GM19438 (cell line): ENCODE results near the gene DOK7.

Experiments
- ATAC-seq: cut with Tn5 transposase; IDR thresholded peaks from one replicate; pipeline ENCODE4 v1.9.1; 2021; ENCODE audit warnings: low read depth; ENCODE audit not compliant: unreplicated experiment

DOK7 gene

DNA sequence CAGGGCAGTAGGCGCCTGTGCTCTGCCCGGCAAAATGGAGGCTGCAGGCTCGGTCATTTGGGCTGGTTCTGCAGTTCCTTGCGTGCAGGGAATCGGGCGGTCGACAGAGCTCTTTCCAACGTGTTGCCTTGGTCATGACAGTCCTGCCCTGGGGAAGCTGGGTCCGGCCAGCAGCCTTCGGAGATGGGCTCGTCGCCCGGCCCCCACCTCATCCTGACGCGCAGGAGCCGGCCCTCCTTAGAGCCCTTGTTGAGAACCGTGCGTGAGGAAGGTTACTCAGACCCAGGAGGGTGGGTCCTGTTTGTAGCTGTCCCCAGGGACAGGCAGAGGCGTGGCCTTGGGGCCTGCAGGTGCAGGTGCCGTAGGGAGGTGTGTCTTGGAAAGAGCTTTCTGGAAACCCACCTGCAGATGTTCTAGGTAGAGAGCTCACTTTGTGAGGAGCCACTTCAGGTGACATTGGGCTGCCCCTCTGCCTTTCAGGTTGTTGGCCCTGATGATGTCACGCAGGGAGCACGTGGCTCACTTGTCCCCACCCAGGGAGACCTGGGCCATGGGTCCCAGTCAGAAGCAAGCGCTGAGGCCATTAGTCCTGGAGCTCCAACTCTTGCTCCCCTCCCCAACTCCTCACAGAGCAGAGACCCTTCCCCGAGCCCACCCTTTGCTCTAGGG lies 36.5 kb upstream of the DOK7 start:
- no peak for ATAC-seq

DNA sequence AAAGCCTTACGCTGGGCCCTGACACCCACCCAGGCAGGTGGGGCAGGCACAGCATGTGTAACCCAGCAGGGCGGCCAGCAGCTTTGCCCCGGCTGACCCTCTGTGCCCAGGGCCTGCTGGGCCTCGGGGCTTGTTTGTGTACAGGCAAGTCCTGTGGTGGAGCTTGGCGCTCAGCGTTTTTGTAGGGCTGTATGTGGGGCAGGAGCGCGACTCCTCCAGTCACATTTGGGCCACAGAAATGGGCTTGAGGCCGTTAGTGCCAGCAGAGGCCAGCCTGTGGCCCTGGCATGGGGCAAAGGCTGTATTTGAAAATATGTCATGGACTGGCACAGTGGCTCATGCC lies 36.0 kb upstream of the DOK7 start:
- no peak for ATAC-seq

DNA sequence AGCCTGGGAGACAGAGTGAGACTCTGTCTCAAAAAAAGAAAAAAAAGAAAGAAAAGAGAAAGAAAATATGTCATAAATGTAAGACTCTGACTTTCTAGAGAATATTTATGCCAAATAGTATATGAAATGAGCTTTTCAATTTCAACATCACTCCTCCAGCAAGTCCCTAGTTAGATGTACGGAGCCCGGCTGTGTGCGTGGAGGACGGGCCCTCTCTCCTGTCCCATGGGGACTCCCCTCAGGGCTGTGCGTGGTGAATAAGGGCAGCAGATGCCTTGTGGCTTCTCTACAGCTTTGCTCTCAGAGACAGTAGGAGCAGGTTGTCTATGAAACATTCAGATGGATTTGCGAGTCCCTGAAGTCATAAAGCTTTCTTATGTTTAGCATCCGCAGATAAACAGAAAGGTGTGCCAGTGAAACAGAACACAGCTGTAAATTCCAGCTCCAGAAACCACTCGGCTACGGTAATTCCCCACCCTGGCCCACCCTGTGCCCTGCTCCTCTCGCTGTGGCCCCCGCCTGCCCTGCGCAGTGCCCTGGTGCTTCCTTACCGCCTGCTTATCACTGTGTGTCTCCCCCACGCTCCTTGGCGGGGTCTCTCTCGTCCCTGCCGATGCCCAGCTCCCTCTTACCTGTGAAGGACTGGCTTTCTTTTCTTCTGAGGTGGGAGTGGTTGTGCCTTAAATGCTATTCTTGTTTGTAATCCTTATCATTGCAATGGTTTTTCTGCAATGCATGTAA lies 35.2 kb upstream of the DOK7 start:
- ATAC-seq: no peak

DNA sequence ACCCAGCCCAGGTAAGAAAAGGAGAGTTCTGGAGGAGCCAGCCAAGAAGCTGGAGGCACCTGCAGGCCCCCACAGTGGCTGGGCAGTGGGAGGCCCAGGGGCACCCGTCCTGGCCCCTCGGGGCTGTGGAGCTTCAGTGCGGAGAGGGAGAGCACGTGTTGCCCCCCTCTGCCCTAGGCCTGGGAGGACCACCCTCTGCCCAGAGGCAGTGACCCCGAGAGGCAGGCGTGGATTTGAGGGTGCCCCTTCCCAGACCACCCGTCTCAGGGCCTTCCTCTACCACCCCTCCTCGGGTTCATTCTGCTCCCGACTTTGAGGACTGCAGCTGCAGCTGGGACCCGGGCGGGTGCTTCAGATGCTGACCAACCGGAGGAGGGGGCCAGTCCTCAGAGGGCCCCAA lies 33.5 kb upstream of the DOK7 start:
- ATAC-seq: no peak

DNA sequence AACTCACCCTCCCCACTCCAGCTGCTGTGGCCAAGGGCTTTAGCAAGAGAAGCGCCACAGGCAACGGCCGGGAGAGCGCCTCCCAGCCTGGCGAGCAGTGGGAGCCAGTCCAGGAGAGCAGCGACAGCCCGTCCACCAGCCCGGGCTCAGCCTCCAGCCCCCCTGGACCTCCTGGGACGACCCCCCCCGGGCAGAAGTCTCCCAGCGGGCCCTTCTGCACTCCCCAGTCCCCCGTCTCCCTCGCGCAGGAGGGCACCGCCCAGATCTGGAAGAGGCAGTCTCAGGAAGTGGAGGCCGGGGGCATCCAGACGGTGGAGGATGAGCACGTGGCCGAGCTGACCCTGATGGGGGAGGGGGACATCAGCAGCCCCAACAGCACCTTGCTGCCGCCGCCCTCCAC lies 32.6 kb upstream of the DOK7 start:
- ATAC-seq: no peak

DNA sequence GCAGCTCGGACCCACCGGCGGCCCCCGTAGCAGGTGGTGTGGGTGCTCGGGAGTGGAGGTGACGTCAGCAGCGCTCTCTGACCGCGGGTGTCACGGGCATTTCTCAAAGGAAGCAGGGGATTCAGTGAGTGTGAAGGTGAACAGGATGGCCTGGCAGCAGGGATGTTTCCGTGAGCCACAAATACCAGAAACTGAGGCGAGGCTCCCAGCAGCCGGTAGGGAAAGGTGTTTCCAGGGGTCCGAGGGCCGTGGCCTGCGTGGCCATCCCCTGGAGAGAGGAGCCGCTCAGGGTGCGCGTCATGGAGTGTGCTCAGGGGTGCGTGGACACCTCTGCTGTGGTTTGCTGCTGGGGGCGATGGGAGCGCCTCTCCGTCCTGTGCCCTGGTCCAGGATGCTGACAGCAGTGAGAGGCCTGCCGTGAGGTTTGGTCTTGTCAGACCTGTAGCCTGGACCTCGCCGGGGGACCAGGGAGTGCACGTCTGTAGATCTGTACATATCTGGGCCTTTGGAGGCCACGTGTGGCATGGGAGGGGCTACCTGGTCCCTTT lies 31.6 kb upstream of the DOK7 start:
- no peak for ATAC-seq

DNA sequence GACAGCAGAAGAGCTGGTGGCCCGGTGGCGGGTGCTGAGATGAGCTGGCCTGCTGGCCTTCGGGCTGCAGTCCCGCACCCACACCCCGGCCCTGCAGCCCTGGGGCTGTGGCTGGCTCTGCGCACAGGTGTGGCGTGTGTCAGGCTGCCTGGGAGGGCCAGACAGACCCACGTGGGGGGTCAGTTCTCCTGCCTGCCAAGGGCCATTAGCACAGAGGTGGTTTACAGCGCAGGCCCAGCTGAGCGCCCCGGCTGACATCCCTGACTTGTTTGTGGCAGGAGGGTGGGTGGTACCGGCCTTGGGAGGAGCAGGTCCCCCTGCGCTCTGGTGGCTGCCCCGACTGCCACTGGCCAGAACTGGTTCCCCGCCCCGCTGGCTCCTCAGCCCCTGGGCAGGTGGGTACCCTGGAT lies 30.7 kb upstream of the DOK7 start:
- no peak for ATAC-seq

DNA sequence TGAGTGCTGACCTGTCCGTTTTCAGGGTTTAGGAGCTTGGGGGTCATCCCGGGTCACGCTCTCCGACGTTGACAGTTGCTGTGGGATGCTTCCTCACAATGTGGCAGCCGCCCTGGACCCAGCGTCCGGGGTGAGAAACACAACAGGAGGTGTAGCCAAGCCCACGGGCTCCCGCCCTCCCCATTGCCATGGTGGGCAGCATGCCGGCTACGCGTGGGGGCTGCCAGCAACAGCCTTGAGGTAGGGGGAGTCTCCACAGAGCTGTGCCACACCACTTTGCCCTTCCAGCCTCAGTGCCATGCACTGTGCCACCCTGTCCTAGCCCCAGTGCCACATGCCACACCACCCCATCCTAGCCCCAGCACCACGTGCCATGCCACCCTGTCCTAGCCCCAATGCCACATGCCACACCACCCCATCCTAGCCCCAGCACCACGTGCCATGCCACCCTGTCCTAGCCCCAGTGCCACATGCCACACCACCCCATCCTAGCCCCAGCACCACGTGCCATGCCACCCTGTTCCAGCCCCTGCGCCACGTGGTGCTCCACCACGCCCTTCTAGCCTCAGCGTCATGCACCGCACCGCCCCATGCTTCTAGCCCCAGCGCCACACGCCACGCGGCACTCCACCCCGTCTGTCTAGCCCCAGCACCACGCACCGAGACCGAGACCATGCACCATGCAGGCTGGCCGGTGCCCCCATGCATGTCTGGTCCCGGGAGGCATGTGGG lies 29.8 kb upstream of the DOK7 start:
- no peak for ATAC-seq

DNA sequence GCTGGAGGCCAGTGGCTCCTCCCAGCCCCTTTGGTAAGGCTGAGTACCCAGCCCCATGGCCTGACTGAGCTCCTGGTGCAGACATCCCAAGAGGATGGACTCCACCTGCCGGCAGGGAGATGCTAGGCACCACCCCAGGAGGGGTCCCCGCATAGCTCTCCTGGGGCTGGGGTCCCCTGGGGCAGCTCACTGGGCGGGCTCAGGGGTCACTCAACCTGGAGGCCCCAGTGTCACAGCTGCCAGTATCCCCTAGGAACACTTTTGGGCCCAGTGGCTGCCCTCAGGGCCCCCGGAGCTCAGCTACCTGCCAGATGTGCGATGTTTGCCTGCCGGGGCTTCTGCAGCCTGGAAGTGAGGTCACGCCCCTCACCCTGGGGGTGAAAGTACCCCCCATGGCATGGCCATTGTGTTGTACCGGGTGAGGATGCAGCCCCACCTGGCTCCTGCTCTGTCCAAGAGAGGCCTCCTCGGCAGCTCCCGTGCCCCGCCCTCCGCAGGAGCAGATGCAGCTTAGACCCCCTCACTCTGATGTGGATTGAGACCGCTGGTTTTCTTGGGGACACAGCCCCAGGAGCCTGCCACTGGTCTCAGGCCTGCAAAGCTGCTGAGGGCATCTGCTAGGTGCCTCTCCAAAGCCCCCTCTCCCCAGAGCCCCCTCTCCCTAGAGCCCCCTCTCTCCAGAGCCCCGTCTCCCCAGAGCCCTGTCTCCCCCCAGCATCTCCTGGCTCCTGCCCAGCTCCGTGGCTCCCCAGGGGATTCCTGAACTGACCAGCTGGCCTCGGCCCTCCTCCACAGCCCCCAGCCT lies 28.0 kb upstream of the DOK7 start:
- ATAC-seq: no peak

DNA sequence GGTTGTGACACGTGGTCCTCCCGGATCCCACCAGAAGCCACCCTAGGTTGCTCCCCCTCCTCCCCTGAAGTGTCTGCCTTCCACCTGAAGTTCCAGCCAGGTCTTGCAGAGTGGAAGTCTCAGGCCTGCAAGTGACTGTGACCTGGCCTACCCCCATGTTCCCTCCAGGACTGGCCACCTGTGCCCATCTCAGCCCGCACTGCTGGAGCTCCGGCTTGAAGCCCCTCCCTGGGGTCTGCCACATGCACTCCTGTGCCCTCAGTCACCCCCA lies 27.5 kb upstream of the DOK7 start:
- ATAC-seq: no peak

DNA sequence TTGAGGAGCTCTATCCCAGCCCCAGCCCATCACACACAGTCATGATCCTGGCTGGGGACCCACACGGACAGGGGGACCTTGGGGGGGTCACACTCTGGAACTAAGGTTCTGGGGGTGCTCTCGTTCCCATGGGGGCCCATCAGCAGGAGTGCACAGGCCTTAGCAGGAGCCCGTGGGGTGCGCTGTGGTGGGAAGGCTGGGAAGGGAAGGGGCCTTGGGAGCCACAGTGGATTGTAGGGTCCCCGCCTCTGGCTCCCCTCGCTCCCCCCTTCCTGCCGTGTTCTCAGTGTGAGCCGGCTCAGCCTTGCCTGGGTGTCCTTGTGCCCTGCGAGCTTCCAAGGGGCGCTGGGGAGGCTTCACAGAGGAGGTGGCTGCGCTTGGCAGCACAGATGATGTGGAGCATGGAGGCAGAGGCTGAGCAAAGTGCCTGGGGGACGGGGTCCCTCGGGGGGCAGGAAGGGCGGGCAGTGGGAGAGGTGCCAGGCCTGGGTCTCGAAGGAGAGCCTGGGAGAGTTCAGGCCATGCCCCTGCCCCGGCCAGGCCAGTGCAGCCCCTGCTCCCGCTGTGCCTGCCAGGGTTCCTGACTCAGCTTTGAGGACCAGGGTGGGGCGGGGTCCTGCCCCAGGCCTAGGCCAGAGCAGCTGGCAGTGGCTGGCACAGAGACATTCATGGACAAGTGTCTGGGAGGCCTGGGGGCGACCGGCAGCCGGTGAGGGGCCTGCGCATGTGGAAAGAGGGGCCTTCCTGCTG lies 26.9 kb upstream of the DOK7 start:
- ATAC-seq: no peak

DNA sequence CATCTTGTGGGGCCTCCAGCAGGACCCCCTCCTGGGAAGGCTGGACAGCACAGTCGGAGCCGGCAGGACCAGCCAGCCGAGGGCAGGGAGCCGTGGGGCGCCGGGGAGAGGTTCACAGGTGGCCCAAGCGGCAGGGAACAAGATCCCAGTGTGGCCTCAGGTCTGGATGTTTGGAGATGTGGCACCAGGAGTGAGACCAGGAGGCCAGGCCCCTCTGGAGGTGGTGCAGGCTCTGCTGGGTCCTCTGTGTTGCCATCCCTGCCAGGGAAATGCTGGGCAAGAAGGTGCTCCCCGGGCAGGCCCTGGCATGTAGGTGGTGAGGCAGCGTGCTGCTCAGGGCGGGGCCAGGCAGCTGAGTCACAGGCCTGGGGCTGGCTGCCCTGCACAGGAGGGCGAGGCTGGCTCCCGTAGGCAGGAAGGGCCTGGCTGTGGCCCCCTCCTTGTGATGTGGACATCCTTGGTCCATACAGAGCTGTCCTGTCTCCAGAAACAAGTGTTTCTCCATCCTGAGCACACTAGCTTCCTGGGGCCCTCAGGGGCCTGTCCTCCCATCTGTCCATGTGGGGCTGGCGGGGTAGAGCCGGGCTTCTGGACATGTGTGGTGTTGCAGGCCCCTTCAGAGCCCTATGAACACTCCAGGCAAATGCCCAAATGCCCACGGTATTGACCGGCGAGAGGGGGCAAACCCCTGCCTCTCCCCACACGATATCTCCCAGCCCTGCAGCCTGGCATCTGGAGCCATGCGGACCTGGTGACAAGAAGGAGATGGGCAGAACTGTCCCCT lies 26.1 kb upstream of the DOK7 start:
- ATAC-seq: no peak

DNA sequence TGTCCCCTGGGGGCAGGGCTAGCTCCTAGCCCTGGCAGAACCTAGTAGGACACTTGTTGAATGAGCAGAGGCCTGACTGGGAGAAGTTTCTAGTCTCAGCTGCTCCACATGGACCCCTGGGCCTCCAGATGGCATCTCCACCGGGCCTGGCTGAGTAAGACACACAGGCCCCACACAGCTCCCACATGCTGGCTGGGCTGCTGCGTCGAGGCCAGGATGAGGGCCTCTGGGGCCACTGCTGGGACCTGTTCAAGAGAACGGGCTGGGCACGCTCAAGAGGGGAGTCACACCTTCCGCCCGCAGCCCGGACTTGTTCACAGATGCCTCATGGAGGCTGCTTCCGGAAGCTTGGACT lies 25.5 kb upstream of the DOK7 start:
- ATAC-seq: no peak

DNA sequence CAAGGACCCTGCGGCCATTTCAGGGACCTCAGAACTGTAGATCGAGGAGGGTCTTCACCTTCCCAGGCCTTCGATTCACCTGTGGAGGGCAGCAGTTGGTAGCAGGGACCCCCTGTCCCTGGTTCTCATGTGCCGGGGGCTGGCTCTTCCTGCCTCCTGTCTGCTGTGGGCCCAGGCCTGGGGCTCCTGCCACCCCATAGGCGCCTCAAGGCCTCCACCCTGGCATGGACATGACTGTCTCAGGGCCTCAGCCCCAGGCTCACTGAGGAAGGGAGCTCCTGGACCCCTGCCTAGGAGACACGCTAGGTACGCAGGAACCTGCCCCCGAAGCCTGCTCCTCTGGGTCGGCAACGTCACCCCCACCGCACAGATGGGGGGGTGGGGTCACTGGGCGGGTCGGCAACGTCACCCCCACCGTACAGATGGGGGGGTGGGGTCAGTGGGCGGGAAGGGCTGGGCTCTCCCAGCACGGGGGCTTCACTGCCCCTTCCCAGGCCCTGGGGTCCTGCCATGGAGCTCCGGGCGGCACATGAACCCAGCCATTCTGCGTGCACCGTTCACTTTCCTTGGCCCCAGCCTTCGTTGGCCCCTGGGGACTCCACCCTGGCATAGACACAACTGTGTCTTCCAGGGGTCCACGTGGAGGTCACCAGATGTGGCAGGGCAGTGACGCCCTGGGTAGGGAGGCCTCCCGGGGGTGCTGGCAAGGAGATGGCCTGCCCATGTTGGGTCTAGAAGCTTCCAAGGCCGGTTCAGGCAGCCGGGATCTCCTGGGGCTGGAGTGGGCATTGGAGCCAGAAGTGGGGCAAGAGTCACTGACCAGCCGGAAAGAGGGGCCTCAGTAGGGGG lies 24.9 kb upstream of the DOK7 start:
- ATAC-seq: no peak

DNA sequence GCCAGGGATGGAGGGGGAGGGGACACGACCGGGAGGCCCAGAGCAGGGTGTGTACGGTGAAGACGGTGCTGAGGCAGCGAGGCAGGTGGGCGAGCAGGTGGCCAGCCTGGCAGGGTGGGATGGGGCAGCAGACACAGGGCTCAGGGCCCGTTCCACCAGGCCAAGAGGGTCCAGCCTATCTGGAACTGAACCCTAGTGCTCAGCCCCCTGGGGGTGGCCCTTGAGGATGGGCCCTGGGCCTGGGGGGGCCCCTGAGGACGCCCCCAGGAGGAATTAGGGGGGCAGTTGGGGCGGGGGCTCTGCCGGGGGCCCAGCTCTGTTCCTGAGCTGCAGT lies 24.3 kb upstream of the DOK7 start:
- no peak for ATAC-seq

DNA sequence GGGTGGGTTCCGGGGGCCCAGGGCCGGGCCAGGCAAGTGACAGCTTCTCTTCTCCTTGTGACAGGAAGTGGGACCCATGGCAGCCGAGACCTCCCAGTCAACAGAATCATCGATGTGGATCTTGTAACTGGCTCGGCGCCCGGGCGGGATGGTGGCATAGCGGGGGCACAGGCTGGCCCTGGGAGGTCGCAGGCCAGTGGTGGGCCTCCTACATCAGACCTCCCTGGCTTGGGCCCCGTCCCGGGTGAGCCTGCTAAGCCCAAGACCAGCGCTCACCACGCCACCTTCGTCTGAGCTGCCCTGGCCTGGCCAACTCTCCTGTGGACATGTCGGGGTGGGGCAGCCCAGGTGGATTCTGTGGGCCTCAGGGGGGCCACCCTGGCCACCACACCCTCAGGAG lies 23.7 kb upstream of the DOK7 start:
- ATAC-seq: no peak

DNA sequence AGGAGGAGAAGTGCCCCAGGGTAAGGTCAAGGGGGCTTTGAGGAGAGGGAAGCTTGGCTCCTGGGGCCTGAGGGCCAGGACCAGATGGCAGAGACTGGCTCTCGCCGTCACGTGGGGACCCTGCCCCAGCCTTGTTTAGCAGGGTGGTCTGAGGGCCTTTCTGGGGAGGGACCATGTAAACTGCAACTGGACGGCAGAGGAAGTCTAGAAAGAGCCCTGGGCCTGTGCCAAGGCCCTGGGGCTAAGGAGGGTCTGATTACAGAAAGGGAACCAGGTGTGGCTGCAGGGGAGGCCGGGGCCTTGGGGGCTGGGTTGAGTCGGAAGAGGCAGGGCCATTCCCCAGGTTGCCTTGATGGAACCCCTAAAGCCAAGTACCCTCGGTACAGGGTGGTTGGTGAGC lies 23.1 kb upstream of the DOK7 start:
- no peak for ATAC-seq

DNA sequence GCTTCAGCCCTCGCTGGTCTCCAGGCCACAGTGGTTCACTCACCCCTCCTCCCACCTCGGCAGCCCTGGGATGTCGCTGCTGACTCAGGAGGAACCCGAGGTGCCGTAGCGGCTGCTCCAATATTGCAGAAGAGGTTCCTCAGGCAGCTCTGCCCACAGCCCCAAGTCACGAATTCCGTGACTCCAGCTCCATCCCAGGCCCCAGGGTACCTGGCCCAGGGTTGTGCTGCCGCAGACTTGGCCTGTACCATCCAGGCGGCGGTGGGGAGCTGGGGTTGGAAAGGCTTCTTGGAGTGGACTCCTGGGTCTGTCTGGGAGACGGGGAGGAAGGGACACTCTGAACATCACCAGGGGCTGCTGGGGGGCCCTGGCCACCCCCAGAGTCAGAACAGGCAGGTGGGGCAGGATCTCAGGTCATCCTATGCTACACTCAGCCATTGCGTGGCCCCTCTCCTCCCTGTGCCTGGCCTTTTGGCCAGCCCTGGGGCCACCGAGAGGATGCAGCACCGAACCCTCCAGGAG lies 22.1 kb upstream of the DOK7 start:
- no peak for ATAC-seq
